Parathyroid adenoma (tissue), 2 donors: ENCODE measurements around the gene ISCU.
A peak's percentile ranks its signal among the peaks of the same experiment; 100 is the strongest.
"Not testable (repeated sequence)": the region's sequence is repeated elsewhere in the genome, so short reads cannot be mapped to it uniquely, and the experiment has no call there.

Experiments used
- H2AFZ ChIP-seq: fragments of 300-600 bp; sonication (generic); one replicate; pipeline ENCODE4 v1.7.0; 2017; ENCODE audit warnings: antibody characterized with exemption, mild to moderate bottlenecking
- H3K27ac ChIP-seq: fragments of 300-600 bp; sonication (generic); one replicate; pipeline ENCODE4 v1.7.0; 2017
- H3K27me3 ChIP-seq: fragments of 300-600 bp; sonication (generic); one replicate; pipeline ENCODE4 v1.7.0; 2017; ENCODE audit warnings: low read length; ENCODE audit not compliant: control insufficient read depth, insufficient read depth
- H3K36me3 ChIP-seq: fragments of 300-600 bp; sonication (generic); one replicate; pipeline ENCODE4 v1.7.0; 2017; ENCODE audit warnings: low read length; ENCODE audit not compliant: control insufficient read depth, insufficient read depth
- H3K4me1 ChIP-seq: fragments of 300-600 bp; sonication (generic); one replicate; pipeline ENCODE4 v1.7.0; 2017; ENCODE audit warnings: control low read depth
- H3K4me2 ChIP-seq: fragments of 300-600 bp; sonication (generic); one replicate; pipeline ENCODE4 v1.7.0; 2017; ENCODE audit warnings: low read length
- H3K4me3 ChIP-seq: fragments of 300-600 bp; sonication (generic); one replicate; pipeline ENCODE4 v1.7.0; 2017; ENCODE audit warnings: low read depth, low read length
- H3K79me2 ChIP-seq: fragments of 300-600 bp; sonication (generic); one replicate; pipeline ENCODE4 v1.7.0; 2017; ENCODE audit warnings: control low read depth
- H3K9ac ChIP-seq: fragments of 300-600 bp; sonication (generic); one replicate; pipeline ENCODE4 v1.7.0; 2017; ENCODE audit warnings: mild to moderate bottlenecking
- H3K9me3 ChIP-seq: fragments of 300-600 bp; sonication (generic); one replicate; pipeline ENCODE4 v1.7.0; 2017; ENCODE audit warnings: low read length; ENCODE audit not compliant: control insufficient read depth
- CTCF ChIP-seq: fragments of 300-600 bp; sonication (generic); IDR thresholded peaks from one replicate; pipeline ENCODE4 v1.7.0; 2017; ENCODE audit warnings: antibody characterized with exemption, mild to moderate bottlenecking
- donor health status: primary hyperparathyroidism.

ISCU gene

GRCh38 chr12:108618079-108618952 lies 55.9 kb downstream of the ISCU start:
- no peak overlapping the region for H3K9ac ChIP-seq

GRCh38 chr12:108618953-108619274 lies 56.5 kb downstream of the ISCU start:
- not testable (repeated sequence) for H2AFZ ChIP-seq, H3K9me3 ChIP-seq, H3K36me3 ChIP-seq, H3K27me3 ChIP-seq, H3K9ac ChIP-seq, H3K4me3 ChIP-seq, H3K4me1 ChIP-seq, H3K4me2 ChIP-seq, H3K79me2 ChIP-seq, H3K27ac ChIP-seq

More at GRCh38 chr12:108618079-108618952, 55.9 kb downstream of the ISCU start:
- Histone ChIP-seq H3K4me1 (peaks cover 5% of the 10 kb centered on the region), H3K27ac (no peak overlapping the region), H3K36me3 (no peaks in the 10 kb centered on the region), H2AFZ (peak overlapping the region; percentile 19), H3K4me2 (no peak overlapping the region), H3K4me3 (no peak overlapping the region), H3K9me3 (no peaks in the 10 kb centered on the region), H3K79me2 (no peaks in the 10 kb centered on the region), H3K27me3 (no peaks in the 10 kb centered on the region)
- peak; percentile 98 for TF ChIP-seq CTCF
